Measurements from ENCODE around the gene CHDH. TPM values are rescaled to one million over a fixed set of nuclear protein-coding genes. Genes with fewer than 3 reads are reported as not detected.

The CHDH gene
- polyA plus RNA-seq, 1 donor (not counting 4 experiments of a cell fraction or from before 2014, with no cell fraction given): not detected

- DNase-seq (ENCODE audit: low read depth, low spot score): no peak
- no peaks in the 10 kb centered on the region for H3K36me3 ChIP-seq (ENCODE audit: control insufficient read depth in 2 of 2, extremely low read depth in 1 of 2, insufficient read depth in 2 of 2, low read length in 2 of 2)
- no peaks in the 10 kb centered on the region for H4K20me1 ChIP-seq (ENCODE audit: control insufficient read depth, extremely low read depth, insufficient read depth, low read length)
- dilution Hi-C loops (cut with MboI; ENCODE audit: extremely low pct_ligation_motif_present, low sequenced_read_pairs): no loop called here
- TF ChIP-seq CTCF (optimal IDR thresholded peaks at IDR 0.05 in 1 of 3, IDR thresholded peaks at IDR 0.05 in 1 of 3, conservative IDR thresholded peaks at IDR 0.05 in 1 of 3; ENCODE audit: extremely low read depth in 1 of 3, insufficient read depth in 2 of 3, low read length in 3 of 3) (no peak), EZH2 (IDR thresholded peaks at IDR 0.05; ENCODE audit: low read length) (no peak)
- H2AFZ ChIP-seq (ENCODE audit: control insufficient read depth, low read length): no peak overlapping the region
- H3K79me2 ChIP-seq (ENCODE audit: control insufficient read depth, insufficient read depth, low read length): no peaks in the 10 kb centered on the region
- no peaks in the 10 kb centered on the region for H3K9me1 ChIP-seq (ENCODE audit: control insufficient read depth, extremely low read depth, insufficient read depth, low read length)
- H3K9ac ChIP-seq (ENCODE audit: control insufficient read depth, extremely low read depth, insufficient read depth, low read length): no peak overlapping the region
- no peak overlapping the region for H3K4me3 ChIP-seq (ENCODE audit: control insufficient read depth in 2 of 3, extremely low read depth in 1 of 3, insufficient read depth in 2 of 3, low read depth in 1 of 3, low read length in 3 of 3)
- H3K9me3 ChIP-seq (ENCODE audit: control insufficient read depth, low read depth, low read length): no peaks in the 10 kb centered on the region
- H3K27ac ChIP-seq (ENCODE audit: control insufficient read depth, insufficient read depth, low read length): no peak overlapping the region
- no peaks in the 10 kb centered on the region for H3K27me3 ChIP-seq (ENCODE audit: control insufficient read depth, extremely low read depth, insufficient read depth, low read length)
- H3K4me1 ChIP-seq (ENCODE audit: control insufficient read depth, extremely low read depth, insufficient read depth, low read length): no peaks in the 10 kb centered on the region
- H3K4me2 ChIP-seq (ENCODE audit: control insufficient read depth, extremely low read depth, insufficient read depth, low read depth, low read length): no peak overlapping the region
- FAIRE-seq: no peak
Measured at GRCh38 chr3:53804697-53805462, 41.3 kb downstream of the CHDH start.

- H3K27me3 ChIP-seq (ENCODE audit: control insufficient read depth, extremely low read depth, insufficient read depth, low read length): no peaks in the 10 kb centered on the region
- no peaks in the 10 kb centered on the region for H3K36me3 ChIP-seq (ENCODE audit: control insufficient read depth in 2 of 2, extremely low read depth in 1 of 2, insufficient read depth in 2 of 2, low read length in 2 of 2)
- no peaks in the 10 kb centered on the region for H3K9me1 ChIP-seq (ENCODE audit: control insufficient read depth, extremely low read depth, insufficient read depth, low read length)
- no peak overlapping the region for H3K9ac ChIP-seq (ENCODE audit: control insufficient read depth, extremely low read depth, insufficient read depth, low read length)
- no peak overlapping the region for H3K4me3 ChIP-seq (ENCODE audit: control insufficient read depth in 2 of 3, extremely low read depth in 1 of 3, insufficient read depth in 2 of 3, low read depth in 1 of 3, low read length in 3 of 3)
- no peaks in the 10 kb centered on the region for H4K20me1 ChIP-seq (ENCODE audit: control insufficient read depth, extremely low read depth, insufficient read depth, low read length)
- H3K4me2 ChIP-seq (ENCODE audit: control insufficient read depth, extremely low read depth, insufficient read depth, low read depth, low read length): no peak overlapping the region
- H3K4me1 ChIP-seq (ENCODE audit: control insufficient read depth, extremely low read depth, insufficient read depth, low read length): no peaks in the 10 kb centered on the region
- H2AFZ ChIP-seq (ENCODE audit: control insufficient read depth, low read length): no peak overlapping the region
- no peak for TF ChIP-seq CTCF (optimal IDR thresholded peaks at IDR 0.05 in 1 of 3, IDR thresholded peaks at IDR 0.05 in 1 of 3, conservative IDR thresholded peaks at IDR 0.05 in 1 of 3; ENCODE audit: extremely low read depth in 1 of 3, insufficient read depth in 2 of 3, low read length in 3 of 3)
- TF ChIP-seq EZH2 (IDR thresholded peaks at IDR 0.05; ENCODE audit: low read length): no peak
- H3K27ac ChIP-seq (ENCODE audit: control insufficient read depth, insufficient read depth, low read length): no peak overlapping the region
- H3K9me3 ChIP-seq (ENCODE audit: control insufficient read depth, low read depth, low read length): no peaks in the 10 kb centered on the region
- no peaks in the 10 kb centered on the region for H3K79me2 ChIP-seq (ENCODE audit: control insufficient read depth, insufficient read depth, low read length)
- no peak for DNase-seq (ENCODE audit: low read depth, low spot score)
- no peak for FAIRE-seq
- dilution Hi-C loops (cut with MboI; ENCODE audit: extremely low pct_ligation_motif_present, low sequenced_read_pairs): no loop called here
Measured at GRCh38 chr3:53803816-53804695, 42.2 kb downstream of the CHDH start.

Data from keratinocyte (primary cell).